Measurements from ENCODE around the gene SMYD1.

The SMYD1 gene

GRCh38 chr2:88147145-88147544 is 79.5 kb downstream of the SMYD1 start:
- DNase-seq: no peak

- DNase-seq: no peak
Observed at GRCh38 chr2:88148929-88149438, 81.4 kb downstream of the SMYD1 start.

- no peak for DNase-seq
Observed at GRCh38 chr2:88159481-88159880, 91.9 kb downstream of the SMYD1 start.

- no peak for DNase-seq
Observed at GRCh38 chr2:88159955-88160415, 92.4 kb downstream of the SMYD1 start.

- no peak for DNase-seq
Observed at GRCh38 chr2:88160517-88160916, 92.9 kb downstream of the SMYD1 start.

GRCh38 chr2:88161446-88162244 is 94.0 kb downstream of the SMYD1 start:
- DNase-seq: no peak

Data from 8988T (cell line).